ENCODE results near the gene DDX21.
A peak's percentile ranks its signal among the peaks of the same experiment; 100 is the strongest.

DNA sequence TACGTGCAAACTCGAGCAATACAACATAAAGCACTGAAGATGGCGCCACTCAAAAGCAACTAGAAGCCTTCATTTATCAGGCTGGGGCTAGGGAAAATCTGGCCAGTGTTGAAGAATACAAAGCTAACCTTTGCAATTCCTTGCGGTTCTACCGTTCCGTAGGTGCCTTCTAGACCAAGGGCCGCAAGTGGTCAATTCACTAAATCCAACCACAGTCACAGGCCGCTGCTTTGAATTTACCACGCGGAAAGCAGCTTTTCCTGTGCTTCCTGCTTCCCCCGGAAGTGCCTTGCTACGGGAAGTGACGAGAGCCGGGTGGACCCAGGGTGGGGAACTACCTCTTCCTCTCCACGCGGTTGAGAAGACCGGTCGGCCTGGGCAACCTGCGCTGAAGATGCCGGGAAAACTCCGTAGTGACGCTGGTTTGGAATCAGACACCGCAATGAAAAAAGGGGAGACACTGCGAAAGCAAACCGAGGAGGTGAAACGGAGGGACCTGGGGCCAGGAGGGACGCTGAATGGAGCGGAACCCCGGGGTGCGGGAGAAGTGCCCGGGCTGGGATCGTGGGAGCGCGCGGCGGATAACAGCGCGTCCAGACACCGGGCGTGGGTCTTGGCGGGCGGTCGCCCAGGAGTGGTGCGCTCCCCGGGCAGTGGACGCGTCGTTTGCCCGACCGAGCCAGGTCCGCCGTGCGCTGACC lies at the start of gene DDX21:
- TF ChIP-seq, protein P1, sequence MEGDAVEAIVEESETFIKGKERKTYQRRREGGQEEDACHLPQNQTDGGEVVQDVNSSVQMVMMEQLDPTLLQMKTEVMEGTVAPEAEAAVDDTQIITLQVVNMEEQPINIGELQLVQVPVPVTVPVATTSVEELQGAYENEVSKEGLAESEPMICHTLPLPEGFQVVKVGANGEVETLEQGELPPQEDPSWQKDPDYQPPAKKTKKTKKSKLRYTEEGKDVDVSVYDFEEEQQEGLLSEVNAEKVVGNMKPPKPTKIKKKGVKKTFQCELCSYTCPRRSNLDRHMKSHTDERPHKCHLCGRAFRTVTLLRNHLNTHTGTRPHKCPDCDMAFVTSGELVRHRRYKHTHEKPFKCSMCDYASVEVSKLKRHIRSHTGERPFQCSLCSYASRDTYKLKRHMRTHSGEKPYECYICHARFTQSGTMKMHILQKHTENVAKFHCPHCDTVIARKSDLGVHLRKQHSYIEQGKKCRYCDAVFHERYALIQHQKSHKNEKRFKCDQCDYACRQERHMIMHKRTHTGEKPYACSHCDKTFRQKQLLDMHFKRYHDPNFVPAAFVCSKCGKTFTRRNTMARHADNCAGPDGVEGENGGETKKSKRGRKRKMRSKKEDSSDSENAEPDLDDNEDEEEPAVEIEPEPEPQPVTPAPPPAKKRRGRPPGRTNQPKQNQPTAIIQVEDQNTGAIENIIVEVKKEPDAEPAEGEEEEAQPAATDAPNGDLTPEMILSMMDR (IDR thresholded peaks at IDR 0.05 in 2 of 3, conservative IDR thresholded peaks at IDR 0.05 in 1 of 3; ENCODE audit: borderline replicate concordance in 1 of 3, insufficient read depth in 1 of 3, low read depth in 2 of 3, low read length in 2 of 3) = peak; percentile 44 to 63 (median 53); a peak in 5 of 6 replicates
- TF ChIP-seq, protein P2, sequence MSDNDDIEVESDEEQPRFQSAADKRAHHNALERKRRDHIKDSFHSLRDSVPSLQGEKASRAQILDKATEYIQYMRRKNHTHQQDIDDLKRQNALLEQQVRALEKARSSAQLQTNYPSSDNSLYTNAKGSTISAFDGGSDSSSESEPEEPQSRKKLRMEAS (IDR thresholded peaks at IDR 0.05) = peak; percentile 98
- no peak for TF ChIP-seq EZH2phosphoT487 (IDR thresholded peaks at IDR 0.05; ENCODE audit: borderline replicate concordance)
- TF ChIP-seq POLR2A (IDR thresholded peaks at IDR 0.05; ENCODE audit: borderline replicate concordance, extremely low read depth, insufficient read depth, insufficient read length) = peak; percentile 73
- TF ChIP-seq EGR1 (IDR thresholded peaks at IDR 0.05; ENCODE audit: low read depth) = 0 out of 2 replicates have a peak, but pooled peaks have one; percentile 10
- peak; percentile 80 for TF ChIP-seq POLR2AphosphoS5 (IDR thresholded peaks at IDR 0.05; ENCODE audit: low read depth, low read length)
- TF ChIP-seq ZNF274 (IDR thresholded peaks at IDR 0.05; ENCODE audit: low read depth, low read length) = no peak
- TF ChIP-seq YY1 (IDR thresholded peaks at IDR 0.05; ENCODE audit: extremely low read depth, insufficient replicate concordance, low read depth, low read length) = peak; percentile 78
- no peak for TF ChIP-seq JUND (IDR thresholded peaks at IDR 0.05)
- TF ChIP-seq EZH2 (IDR thresholded peaks at IDR 0.05) = no peak

Measured in HCT116 (cell line).